Erythroblast (primary cell): Measurements from ENCODE around the gene KIF21B.

Source experiments
- GATA1 ChIP-seq: IDR thresholded peaks from 2 replicates; pipeline ENCODE4 v1.6.1; 2011; ENCODE audit warnings: low read depth, mild to moderate bottlenecking, control low read depth, low read length, moderate library complexity
- POLR2A ChIP-seq: IDR thresholded peaks from 2 replicates; pipeline ENCODE4 v1.6.1; 2011; ENCODE audit warnings: mild to moderate bottlenecking, low read length

DNA sequence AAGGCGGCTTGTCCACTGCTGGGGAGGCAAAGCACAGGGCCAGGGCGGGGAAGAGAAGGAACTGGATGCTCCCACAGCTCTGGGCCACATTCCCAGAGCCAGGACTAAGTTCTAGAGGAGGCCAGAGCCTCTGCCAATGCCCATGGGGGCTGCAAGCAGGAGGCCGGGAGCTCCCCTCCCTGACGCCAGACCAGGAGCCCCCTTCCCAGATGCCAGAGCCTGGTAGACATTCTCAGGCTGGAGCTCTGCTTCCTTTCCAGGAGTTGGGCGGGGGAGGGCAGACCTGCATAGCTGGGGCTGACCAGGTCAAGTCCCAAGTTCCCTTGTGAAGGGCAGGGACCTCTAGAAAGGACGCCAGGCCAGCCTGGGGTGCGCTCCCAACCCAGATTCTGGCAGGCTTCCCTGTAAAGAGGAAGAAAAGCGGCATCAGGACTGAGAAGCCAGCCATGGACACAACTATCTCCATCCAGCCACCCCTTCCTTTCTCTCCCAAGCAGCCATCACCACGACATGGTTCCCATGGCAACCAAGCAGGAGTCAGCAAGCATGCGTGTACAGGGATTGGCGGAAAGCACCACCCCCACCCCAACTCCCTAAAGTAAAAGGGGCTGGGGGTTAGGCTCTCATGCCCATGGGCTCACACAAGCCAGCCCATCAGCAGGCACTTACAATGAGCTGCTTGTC is 13.4 kb downstream of the KIF21B start:
- TF ChIP-seq POLR2A (no peak), GATA1 (no peak)
